Sigmoid colon (tissue), 7 donors: ENCODE results near the gene PNMA8B. TPM values are rescaled to one million over a fixed set of nuclear protein-coding genes. Genes with fewer than 3 reads are reported as not detected.

Experiments used
- DNase-seq: peaks from one replicate; pipeline ENCODE4 v3.0.0-alpha.2; 2019
- H3K27ac ChIP-seq, 4 donors: fragments of 200-600 bp; sonication (generic); one replicate each; pipeline ENCODE4 v1.5.1; 2016 to 2019; ENCODE audit warnings: mild to moderate bottlenecking in 1 of 4
- H3K27me3 ChIP-seq, 3 donors: fragments of 200-600 bp; sonication (generic); one replicate each; pipeline ENCODE4 v1.5.1; 2019; ENCODE audit warnings: mild to moderate bottlenecking in 1 of 3
- H3K36me3 ChIP-seq, 4 donors: fragments of 200-600 bp; sonication (generic); one replicate each; pipeline ENCODE4 v1.5.1; 2016 to 2019
- H3K4me1 ChIP-seq, 4 donors: fragments of 200-600 bp; sonication (generic); one replicate each; pipeline ENCODE4 v1.5.1; 2017 to 2019
- H3K4me3 ChIP-seq, 4 donors: fragments of 200-600 bp; sonication (generic); one replicate each; pipeline ENCODE4 v1.5.1; 2017 to 2019; ENCODE audit warnings: mild to moderate bottlenecking in 2 of 4, moderate library complexity in 1 of 4
- H3K9me3 ChIP-seq, 4 donors: fragments of 200-600 bp in 3 of 4; sonication (generic) in 3 of 4; one replicate each; pipeline versions ENCODE4 v1.5.1 to v1.6.1; 2013 to 2019
- CTCF ChIP-seq, 4 experiments: fragments of 450-650 bp in 3 of 4; fragments of 200-600 bp in 1 of 4; IDR thresholded peaks; one replicate each; pipeline ENCODE4 v1.5.1; 2016 to 2019; ENCODE audit warnings: antibody characterized with exemption in 4 of 4, mild to moderate bottlenecking in 3 of 4, moderate library complexity in 2 of 4
- EP300 ChIP-seq, 4 donors: sonication (generic); formaldehyde crosslinking; IDR thresholded peaks; one replicate each; pipeline ENCODE4 v1.6.1; 2017; ENCODE audit warnings: antibody characterized with exemption in 4 of 4
- POLR2A ChIP-seq, 2 donors: fragments of 450-650 bp; IDR thresholded peaks; one replicate each; pipeline ENCODE4 v1.6.1; 2016; ENCODE audit warnings: antibody characterized with exemption in 2 of 2, mild to moderate bottlenecking in 2 of 2, moderate library complexity in 2 of 2
- POLR2AphosphoS5 ChIP-seq, 4 donors: sonication (generic); formaldehyde crosslinking; IDR thresholded peaks; one replicate each; pipeline ENCODE4 v1.6.1; 2017; ENCODE audit warnings: antibody characterized with exemption in 4 of 4
- WGBS, 2 donors: extraction: QIAGEN DNeasy Blood & Tissue Kit; methylation state at CpG; one replicate each; pipeline ENCODE4 v1.1.7; 2013; 5-methylcytosine and 5-hydroxymethylcytosine counted together
- intact Hi-C: fragments of 100-400 bp; cut with DNase I; formaldehyde crosslinking; loops from one replicate; pipeline ENCODE4 v1.15.1; 2023
- polyA plus RNA-seq, 3 donors: library from polyadenylated mRNA; stranded (reverse); fragments of 200-250 nt; gene quantifications; one replicate each; pipeline ENCODE4 v1.2.3, GENCODE V29; 2013
- total RNA-seq, 4 donors: library from RNA; depleted of rRNA; stranded (reverse); fragments of >200 nt; gene quantifications; one replicate each; pipeline ENCODE4 v1.1.0, GENCODE V29; 2016
- donor health status: healthy with polysubstance abuse.
- donor health status: Bipolar disorder and iron deficiency.
- donor health status: healthy.

Gene PNMA8B
- total and polyA plus RNA-seq, 7 donors = 0.60 to 1.9 (median 1.4) TPM; not detected in 1

- Histone ChIP-seq H3K27me3 (peaks cover 0 to 17% (median 0%) of the 10 kb centered on the region in 3 donors), H3K4me1 (no peaks in the 10 kb centered on the region), H3K27ac (no peak overlapping the region), H3K9me3 (no peaks in the 10 kb centered on the region), H3K36me3 (no peaks in the 10 kb centered on the region), H3K4me3 (no peak overlapping the region)
- DNase-seq = no peak
- intact Hi-C loops = no loop called here
- WGBS, 2 donors = 93% methylated on average over 5 of the region's 5 CpGs
- TF ChIP-seq EP300 (IDR thresholded peaks at IDR 0.05) (no peak), POLR2A (IDR thresholded peaks at IDR 0.05) (no peak), POLR2AphosphoS5 (IDR thresholded peaks at IDR 0.05) (no peak), CTCF (IDR thresholded peaks at IDR 0.05) (no peak)
These were observed 38.7 kb downstream of the PNMA8B start for GRCh38 chr19:46456930-46457329.

GRCh38 chr19:46454244-46454643 is 41.4 kb downstream of the PNMA8B start:
- intact Hi-C loops = no loop called here
- Histone ChIP-seq H3K4me3 (no peak overlapping the region), H3K27ac (no peak overlapping the region), H3K9me3 (no peaks in the 10 kb centered on the region), H3K4me1 (no peaks in the 10 kb centered on the region), H3K27me3 (peaks cover 0 to 17% (median 0%) of the 10 kb centered on the region in 3 donors), H3K36me3 (no peaks in the 10 kb centered on the region)
- no peak for DNase-seq
- TF ChIP-seq POLR2A (IDR thresholded peaks at IDR 0.05) (no peak), CTCF (IDR thresholded peaks at IDR 0.05) (no peak), EP300 (IDR thresholded peaks at IDR 0.05) (no peak), POLR2AphosphoS5 (IDR thresholded peaks at IDR 0.05) (no peak)
- WGBS, 2 donors = 38 to 68% methylated on average over 3 of the region's 3 CpGs

- H3K27ac ChIP-seq = no peak overlapping the region
- WGBS, 2 donors = 55 to 81% methylated on average over 6 of the region's 6 CpGs
- peaks cover 0 to 17% (median 0%) of the 10 kb centered on the region in 3 donors for H3K27me3 ChIP-seq
- DNase-seq = no peak
- no peaks in the 10 kb centered on the region for H3K36me3 ChIP-seq
- H3K9me3 ChIP-seq = no peaks in the 10 kb centered on the region
- TF ChIP-seq POLR2A (IDR thresholded peaks at IDR 0.05) = no peak
- TF ChIP-seq EP300 (IDR thresholded peaks at IDR 0.05) = no peak
- no peak for TF ChIP-seq POLR2AphosphoS5 (IDR thresholded peaks at IDR 0.05)
- TF ChIP-seq CTCF (IDR thresholded peaks at IDR 0.05) = no peak
- intact Hi-C loops = no loop called here
- no peaks in the 10 kb centered on the region for H3K4me1 ChIP-seq
- no peak overlapping the region for H3K4me3 ChIP-seq
These were observed 42.0 kb downstream of the PNMA8B start for GRCh38 chr19:46453661-46454060.

- 37 to 49% methylated on average over 4 of the region's 4 CpGs for WGBS, 2 donors
- Histone ChIP-seq H3K27ac (no peak overlapping the region), H3K36me3 (no peaks in the 10 kb centered on the region), H3K9me3 (no peaks in the 10 kb centered on the region), H3K27me3 (peaks cover 0 to 7% (median 0%) of the 10 kb centered on the region in 3 donors), H3K4me3 (no peak overlapping the region), H3K4me1 (no peaks in the 10 kb centered on the region)
- DNase-seq = no peak
- TF ChIP-seq POLR2AphosphoS5 (IDR thresholded peaks at IDR 0.05) = no peak
- TF ChIP-seq POLR2A (IDR thresholded peaks at IDR 0.05) = no peak
- no peak for TF ChIP-seq EP300 (IDR thresholded peaks at IDR 0.05)
- intact Hi-C loops = no loop called here
These were observed 43.5 kb downstream of the PNMA8B start for GRCh38 chr19:46452186-46452585.

- Histone ChIP-seq H3K36me3 (no peaks in the 10 kb centered on the region), H3K27ac (no peak overlapping the region), H3K4me1 (no peaks in the 10 kb centered on the region), H3K9me3 (no peaks in the 10 kb centered on the region), H3K4me3 (no peak overlapping the region), H3K27me3 (no peaks in the 10 kb centered on the region)
- WGBS, 2 donors = 71 to 82% methylated on average over 6 of the region's 6 CpGs
- TF ChIP-seq POLR2A (IDR thresholded peaks at IDR 0.05) = no peak
- no peak for TF ChIP-seq POLR2AphosphoS5 (IDR thresholded peaks at IDR 0.05)
- no peak for TF ChIP-seq CTCF (IDR thresholded peaks at IDR 0.05)
- TF ChIP-seq EP300 (IDR thresholded peaks at IDR 0.05) = no peak
- DNase-seq = no peak
- intact Hi-C loops = no loop called here
These were observed 44.3 kb downstream of the PNMA8B start for GRCh38 chr19:46451352-46451751.
